Neural progenitor cell (in vitro differentiated cells): ENCODE results near the gene MOB2. TPM values are rescaled to one million over a fixed set of nuclear protein-coding genes. Genes with fewer than 3 reads are reported as not detected.

Experiments
- DNase-seq: peaks from one replicate; pipeline ENCODE4 v3.0.0-alpha.2; 2016; ENCODE audit warnings: low spot score
- H2AFZ ChIP-seq: fragments of 200-600 bp; sonication (generic); replicated peaks from 2 replicates; pipeline ENCODE4 v1.6.1; 2016; ENCODE audit warnings: antibody characterized with exemption
- H3F3A ChIP-seq: fragments of 200-600 bp; sonication (generic); 2 replicates; pipeline ENCODE4 v1.6.1; 2016; ENCODE audit warnings: antibody characterized with exemption, low read depth
- H3K27ac ChIP-seq: fragments of 200-600 bp; sonication (generic); 2 replicates; pipeline ENCODE4 v1.5.1; 2016; ENCODE audit warnings: mild to moderate bottlenecking
- H3K27me3 ChIP-seq: fragments of 200-600 bp; sonication (generic); 2 replicates; pipeline ENCODE4 v1.6.1; 2016; ENCODE audit warnings: mild to moderate bottlenecking, moderate library complexity
- H3K36me3 ChIP-seq: fragments of 200-600 bp; sonication (generic); 2 replicates; pipeline ENCODE4 v1.5.1; 2016
- H3K4me1 ChIP-seq: fragments of 200-600 bp; sonication (generic); 2 replicates; pipeline ENCODE4 v1.6.1; 2016; ENCODE audit warnings: mixed run types
- H3K4me2 ChIP-seq: fragments of 200-600 bp; sonication (generic); 2 replicates; pipeline ENCODE4 v1.6.1; 2016
- H3K4me3 ChIP-seq: fragments of 200-600 bp; sonication (generic); 2 replicates; pipeline ENCODE4 v1.5.1; 2016
- H3K79me2 ChIP-seq: fragments of 200-600 bp; sonication (generic); 2 replicates; pipeline ENCODE4 v1.6.1; 2016; ENCODE audit warnings: low read depth
- H3K9ac ChIP-seq: fragments of 200-600 bp; sonication (generic); 2 replicates; pipeline ENCODE4 v1.6.1; 2016
- H3K9me3 ChIP-seq: fragments of 200-600 bp; sonication (generic); 2 replicates; pipeline ENCODE4 v1.5.1; 2016; ENCODE audit warnings: low read depth
- H4K20me1 ChIP-seq: fragments of 200-600 bp; sonication (generic); 2 replicates; pipeline ENCODE4 v1.6.1; 2016; ENCODE audit warnings: low read depth
- H3K27ac Mint-ChIP-seq: 3 replicates; pipeline ENCODE4 v1.8.0; 2021; ENCODE audit warnings: mixed read lengths
- H3K27me3 Mint-ChIP-seq: 2 replicates; pipeline ENCODE4 v1.8.0; 2022; ENCODE audit warnings: low read depth, mild to moderate bottlenecking, inconsistent platforms, moderate library complexity, mixed read lengths; ENCODE audit not compliant: insufficient read depth
- H3K36me3 Mint-ChIP-seq: 3 replicates; pipeline ENCODE4 v1.8.0; 2021; ENCODE audit warnings: mixed read lengths
- H3K4me1 Mint-ChIP-seq: 3 replicates; pipeline ENCODE4 v1.8.0; 2021; ENCODE audit warnings: mixed read lengths
- H3K4me3 Mint-ChIP-seq: 3 replicates; pipeline ENCODE4 v1.8.0; 2021; ENCODE audit warnings: mild to moderate bottlenecking, moderate library complexity, mixed read lengths
- H3K9me3 Mint-ChIP-seq: 3 replicates; pipeline ENCODE4 v1.8.0; 2020; ENCODE audit warnings: mixed read lengths
- CTCF ChIP-seq: fragments of 200-600 bp; sonication (generic); IDR thresholded peaks from 2 replicates; pipeline ENCODE4 v1.5.1; 2017; ENCODE audit warnings: antibody characterized with exemption, mild to moderate bottlenecking
- EZH2 ChIP-seq: fragments of 200-600 bp; sonication (generic); IDR thresholded peaks from 2 replicates; pipeline ENCODE4 v1.6.1; 2017; ENCODE audit warnings: antibody characterized with exemption, mild to moderate bottlenecking, moderate library complexity
- EZH2phosphoT487 ChIP-seq: fragments of 200-600 bp; sonication (generic); IDR thresholded peaks from 2 replicates; pipeline ENCODE4 v1.6.1; 2017; ENCODE audit warnings: antibody characterized with exemption
- total RNA-seq: library from RNA; depleted of rRNA; stranded (reverse); fragments of >200 nt; gene quantifications from 2 replicates; pipeline ENCODE4 v1.2.3, GENCODE V29; 2015; ENCODE audit warnings: low replicate concordance

MOB2 gene
- total RNA-seq, 1 donor from 2014 or later = 8.0 TPM

GRCh38 chr11:1480555-1481482 lies 5.8 kb downstream of the MOB2 start:
- Histone ChIP-seq H3F3A (no peaks in the 10 kb centered on the region), H3K4me2 (no peak overlapping the region), H2AFZ (no peak overlapping the region), H3K79me2 (no peaks in the 10 kb centered on the region), H3K27ac (no peak overlapping the region), H3K9me3 (no peaks in the 10 kb centered on the region), H3K36me3 (no peaks in the 10 kb centered on the region), H4K20me1 (peaks cover 16% of the 10 kb centered on the region), H3K4me1 (no peaks in the 10 kb centered on the region), H3K4me3 (no peak overlapping the region), H3K27me3 (no peaks in the 10 kb centered on the region), H3K9ac (no peak overlapping the region)
- Mint-ChIP-seq H3K27me3 (peaks cover 2% of the 10 kb centered on the region), H3K9me3 (no peaks in the 10 kb centered on the region), H3K4me1 (peaks cover 3% of the 10 kb centered on the region), H3K36me3 (peaks cover 5% of the 10 kb centered on the region), H3K27ac (no peak overlapping the region), H3K4me3 (no peak overlapping the region)
- DNase-seq = no peak
- TF ChIP-seq EZH2phosphoT487 (no peak), EZH2 (no peak), CTCF (no peak)

- H3K4me3 Mint-ChIP-seq = no peak overlapping the region
- Histone ChIP-seq H3K27ac (no peak overlapping the region), H3K9me3 (no peaks in the 10 kb centered on the region), H3F3A (no peaks in the 10 kb centered on the region), H2AFZ (no peak overlapping the region), H3K4me1 (no peaks in the 10 kb centered on the region), H3K4me3 (no peak overlapping the region), H3K36me3 (no peaks in the 10 kb centered on the region), H3K4me2 (no peak overlapping the region), H4K20me1 (peaks cover 12% of the 10 kb centered on the region), H3K9ac (no peak overlapping the region), H3K27me3 (no peaks in the 10 kb centered on the region), H3K79me2 (no peaks in the 10 kb centered on the region)
- H3K9me3 Mint-ChIP-seq = no peaks in the 10 kb centered on the region
- no peak for TF ChIP-seq EZH2
- no peak for TF ChIP-seq CTCF
- no peak for DNase-seq
- H3K27ac Mint-ChIP-seq = no peak overlapping the region
- H3K36me3 Mint-ChIP-seq = peaks cover 8% of the 10 kb centered on the region
- peaks cover 2% of the 10 kb centered on the region for H3K27me3 Mint-ChIP-seq
- peaks cover 2% of the 10 kb centered on the region for H3K4me1 Mint-ChIP-seq
Observed at GRCh38 chr11:1480191-1480554, 6.4 kb downstream of the MOB2 start.

GRCh38 chr11:1479678-1480118 lies 6.9 kb downstream of the MOB2 start:
- no peaks in the 10 kb centered on the region for H3K4me1 Mint-ChIP-seq
- no peaks in the 10 kb centered on the region for H3K9me3 Mint-ChIP-seq
- H3K36me3 Mint-ChIP-seq = peaks cover 8% of the 10 kb centered on the region
- H3K4me3 Mint-ChIP-seq = no peak overlapping the region
- H3K9ac ChIP-seq = no peak overlapping the region
- no peak overlapping the region for H3K27ac ChIP-seq
- no peaks in the 10 kb centered on the region for H3K9me3 ChIP-seq
- H3K4me1 ChIP-seq = no peaks in the 10 kb centered on the region
- DNase-seq = no peak
- no peak overlapping the region for H3K27ac Mint-ChIP-seq
- no peaks in the 10 kb centered on the region for H3F3A ChIP-seq
- H2AFZ ChIP-seq = no peak overlapping the region
- TF ChIP-seq EZH2phosphoT487 = no peak
- TF ChIP-seq CTCF = no peak
- TF ChIP-seq EZH2 = no peak
- H4K20me1 ChIP-seq = peaks cover 7% of the 10 kb centered on the region
- H3K4me2 ChIP-seq = no peak overlapping the region
- no peaks in the 10 kb centered on the region for H3K27me3 ChIP-seq
- no peaks in the 10 kb centered on the region for H3K79me2 ChIP-seq
- H3K4me3 ChIP-seq = no peak overlapping the region
- H3K36me3 ChIP-seq = no peaks in the 10 kb centered on the region
- H3K27me3 Mint-ChIP-seq = peaks cover 2% of the 10 kb centered on the region
